Measurements from ENCODE around the gene NR2F1-AS1.
"Not testable (repeated sequence)": the region's sequence is repeated elsewhere in the genome, so short reads cannot be mapped to it uniquely, and the experiment has no call there.

The NR2F1-AS1 gene

DNA sequence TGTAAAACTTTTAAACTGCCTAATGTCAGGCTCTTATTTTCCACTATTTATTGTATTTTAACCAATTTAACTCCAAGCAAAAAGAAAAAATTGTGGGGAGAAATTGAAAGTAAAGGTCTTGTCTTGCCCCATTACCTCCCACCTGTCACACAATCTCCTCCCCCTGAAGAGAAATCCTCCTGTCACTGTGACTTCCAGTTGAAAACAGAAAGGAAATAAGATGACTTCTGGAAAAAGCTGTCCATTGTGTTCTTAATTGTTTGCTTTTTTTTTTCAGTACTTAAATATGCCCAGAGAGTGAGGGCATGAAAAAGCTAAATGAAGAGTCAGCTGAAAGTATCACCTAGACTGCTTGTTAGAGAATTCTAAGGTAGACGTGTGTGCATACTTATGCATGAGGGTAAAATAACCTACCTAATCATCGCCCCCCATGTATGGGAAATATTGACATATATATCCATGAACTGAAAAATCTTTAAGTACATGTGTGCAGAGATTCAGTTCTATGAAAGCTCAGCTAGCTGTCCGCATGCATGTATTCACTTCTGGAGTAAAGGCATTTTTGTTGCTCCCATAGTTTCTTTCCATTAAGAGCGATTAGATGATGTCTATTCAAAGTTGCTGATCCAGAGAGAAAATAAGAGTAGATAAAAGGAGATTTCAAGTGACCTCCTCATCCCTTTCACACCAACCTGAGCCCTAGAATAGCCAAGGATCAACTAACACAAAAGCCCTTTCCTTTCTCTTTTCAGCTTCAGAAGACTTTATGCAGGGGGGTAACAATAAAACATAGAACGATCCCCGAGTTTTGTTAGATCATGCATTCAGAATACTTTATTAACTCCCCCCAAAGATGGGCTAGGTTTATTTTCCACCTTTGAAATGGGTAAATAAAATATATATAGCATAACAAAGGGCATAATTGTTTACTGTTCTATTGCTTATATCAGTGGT lies 5.3 kb downstream of the NR2F1-AS1 start:
- no peak for DNase-seq

DNA sequence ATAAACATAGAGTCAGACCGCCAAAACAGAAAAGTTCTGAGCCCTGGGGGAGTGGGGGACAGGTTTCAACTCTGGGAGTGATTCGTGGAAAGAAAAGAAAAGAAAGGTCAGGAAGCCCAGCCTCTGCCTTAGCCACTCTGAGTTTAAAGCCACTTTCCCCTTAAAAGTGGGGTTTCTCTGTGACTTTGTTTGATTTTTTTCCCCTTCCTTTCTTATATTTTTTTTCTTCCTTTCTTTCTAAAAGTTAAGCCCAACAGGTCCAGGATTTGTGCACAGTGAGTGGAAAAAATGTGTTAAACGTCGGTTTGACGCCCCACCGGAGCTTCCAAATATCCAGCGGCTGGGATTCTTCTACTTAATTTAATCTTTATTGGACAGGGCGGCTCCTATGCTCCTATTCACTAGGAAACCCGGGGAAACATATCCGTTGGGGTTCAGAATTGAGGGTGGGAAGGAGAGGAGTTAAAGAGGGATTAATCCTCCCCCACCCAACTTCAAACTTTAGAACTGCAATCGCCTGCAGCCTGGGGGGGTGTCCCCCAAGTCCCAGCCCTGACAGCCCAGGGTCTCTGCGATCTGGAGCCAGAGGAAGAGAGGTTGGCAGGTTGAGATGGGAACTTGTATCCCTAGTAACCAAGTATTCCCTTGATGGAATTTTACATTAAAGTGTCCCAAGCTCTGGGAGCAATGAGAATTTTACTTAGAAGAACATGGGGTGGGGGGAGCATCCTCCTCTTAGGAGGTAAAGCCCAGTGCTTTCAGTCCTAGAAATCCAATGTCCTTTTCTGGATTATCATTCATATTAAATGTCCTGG lies 6.3 kb downstream of the NR2F1-AS1 start:
- no peak for DNase-seq

DNA sequence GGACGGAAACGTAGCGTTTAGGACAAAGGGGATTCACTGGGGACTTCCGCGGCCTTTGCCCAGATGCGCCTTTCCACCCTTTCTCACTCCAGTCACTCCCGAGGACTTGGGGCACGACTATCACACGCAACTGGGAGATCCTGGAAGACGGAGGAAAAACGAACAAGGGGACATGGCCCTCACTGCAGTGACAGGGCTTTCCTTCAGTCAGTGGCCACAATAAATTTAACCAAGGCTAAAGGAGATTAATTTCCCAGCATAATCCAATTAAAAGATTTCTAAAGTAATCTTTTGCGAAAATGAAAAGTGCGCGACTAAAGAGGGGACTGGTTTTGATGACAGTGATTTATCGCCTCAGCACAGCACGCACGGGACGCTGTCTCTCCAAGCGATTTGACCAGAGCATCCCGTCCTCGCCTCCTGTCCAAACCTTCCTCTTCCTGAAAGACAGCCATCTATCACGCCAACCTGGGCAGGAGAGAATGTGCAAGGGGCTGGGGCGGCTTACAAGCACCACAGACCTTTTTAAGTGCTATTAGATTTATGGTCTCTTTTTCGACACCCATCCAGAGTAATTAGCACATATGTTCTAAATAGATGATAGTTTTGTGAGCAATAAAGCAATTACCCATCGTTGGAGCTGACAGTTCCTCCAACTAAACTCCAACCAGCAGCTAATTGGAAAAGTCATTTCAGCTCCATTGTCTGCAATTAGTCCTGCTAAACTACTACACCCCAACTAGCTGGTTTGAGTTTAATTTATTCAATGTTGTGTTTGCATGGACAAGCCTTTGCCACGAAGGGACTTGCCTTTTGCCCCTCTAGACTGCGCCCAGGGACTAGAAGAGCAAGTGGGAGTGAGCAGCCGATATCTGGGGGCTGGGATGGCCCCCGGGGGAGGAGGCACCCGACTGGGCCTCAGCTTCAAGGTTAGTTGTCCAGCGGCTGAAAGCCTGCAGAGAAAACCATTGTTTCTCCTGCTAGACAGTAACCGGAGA lies 7.4 kb downstream of the NR2F1-AS1 start:
- no peak for DNase-seq

DNA sequence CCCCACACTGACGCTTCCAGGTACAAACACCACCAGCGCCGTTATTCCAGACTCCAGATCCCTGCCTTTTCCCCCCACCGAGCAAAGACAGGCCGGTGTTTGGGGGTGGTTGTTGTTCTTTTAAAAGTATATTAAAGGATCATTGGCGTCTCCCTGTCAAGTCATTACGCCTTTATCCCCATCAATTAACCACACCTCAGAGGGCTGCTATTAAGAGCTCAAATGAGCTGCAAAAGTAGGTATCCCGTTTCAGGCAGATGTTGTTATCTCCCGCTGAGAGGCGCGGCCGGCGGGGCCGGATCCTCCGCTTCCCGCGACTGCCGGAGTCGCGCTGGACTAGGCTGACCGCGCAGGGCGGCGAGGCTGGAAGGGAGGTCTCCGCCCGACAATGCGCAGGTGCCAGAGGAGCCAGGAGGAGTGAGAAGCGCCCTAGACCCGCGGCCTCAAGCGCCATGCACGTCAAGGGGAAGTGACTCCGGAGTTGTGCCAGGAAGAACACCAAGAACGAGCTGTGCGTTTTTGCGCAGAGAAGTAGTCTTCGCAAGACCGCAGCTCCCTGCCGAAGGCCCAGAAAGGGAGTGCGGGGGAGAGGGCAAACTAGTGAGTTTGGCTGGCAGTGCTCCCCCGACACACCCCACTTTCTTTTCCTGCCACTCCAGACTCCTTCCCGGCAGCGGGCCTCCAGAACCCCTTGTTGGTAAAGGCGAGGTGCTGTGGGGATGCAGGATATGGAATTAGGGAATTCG lies 8.2 kb downstream of the NR2F1-AS1 start:
- no peak for DNase-seq

DNA sequence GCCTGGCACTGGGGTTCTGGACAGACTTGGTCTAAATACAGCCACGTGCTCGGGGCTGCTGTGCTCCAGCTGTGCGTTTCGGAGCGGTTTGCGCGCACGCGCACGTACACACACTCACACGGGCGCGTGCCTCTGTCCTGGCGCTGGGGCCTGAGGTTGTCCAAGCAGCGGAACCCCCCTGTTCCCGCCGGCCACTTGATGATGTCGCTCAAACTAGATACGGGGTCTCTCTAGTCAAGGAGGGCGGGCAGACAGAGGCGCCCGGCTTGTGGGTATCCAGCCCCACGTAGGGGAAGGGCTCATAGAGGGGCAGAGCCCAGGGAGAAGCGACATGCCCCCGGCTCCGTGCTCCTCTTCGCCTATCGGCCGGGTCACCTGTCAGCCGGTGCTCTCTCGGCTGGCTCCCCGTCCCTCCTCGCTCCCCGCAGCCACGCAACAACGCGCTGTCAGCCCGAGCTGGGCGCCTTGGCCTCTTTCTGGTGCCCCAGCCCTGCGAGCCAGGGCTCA lies 8.9 kb downstream of the NR2F1-AS1 start:
- DNase-seq, result no peak

DNA sequence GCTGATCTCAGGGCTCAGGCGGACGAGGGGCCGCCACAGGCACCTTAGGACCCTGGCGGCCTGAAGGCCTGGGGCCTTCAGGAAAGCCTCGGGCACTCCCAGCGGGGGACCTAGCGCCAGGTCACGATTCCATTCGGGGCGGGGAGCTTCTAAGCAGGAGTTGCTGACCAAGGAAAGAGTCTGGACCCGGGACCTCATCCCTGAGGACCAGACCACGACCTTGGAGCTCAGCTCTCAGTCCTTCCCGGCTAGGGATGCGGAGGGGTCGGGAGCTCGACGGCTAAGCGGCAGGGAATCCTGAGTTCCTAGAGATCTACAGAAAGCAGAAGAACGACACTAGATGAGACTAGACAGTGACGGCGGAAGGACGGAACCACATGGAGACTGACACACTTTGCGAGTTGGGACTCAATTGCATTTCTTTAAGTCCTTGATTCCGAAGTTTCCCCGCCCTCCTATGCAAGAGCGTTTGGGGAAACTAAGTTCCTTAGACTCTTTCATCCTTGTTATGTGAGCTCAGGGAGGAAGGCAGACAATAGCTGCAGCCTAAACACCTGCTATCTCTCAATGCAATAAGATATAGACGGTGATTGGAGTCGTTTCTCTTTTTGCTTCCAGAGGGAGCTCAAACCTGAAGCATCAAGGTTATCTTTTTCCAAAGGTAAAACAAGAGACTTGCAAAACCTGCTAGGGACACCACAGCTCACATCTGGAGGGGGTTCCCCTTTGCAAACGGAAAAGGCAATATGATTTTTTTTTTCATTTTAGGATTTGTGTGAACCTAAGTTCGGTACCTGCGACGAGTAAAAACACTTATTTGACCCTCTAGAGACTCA lies 9.7 kb downstream of the NR2F1-AS1 start:
- DNase-seq, result no peak

DNA sequence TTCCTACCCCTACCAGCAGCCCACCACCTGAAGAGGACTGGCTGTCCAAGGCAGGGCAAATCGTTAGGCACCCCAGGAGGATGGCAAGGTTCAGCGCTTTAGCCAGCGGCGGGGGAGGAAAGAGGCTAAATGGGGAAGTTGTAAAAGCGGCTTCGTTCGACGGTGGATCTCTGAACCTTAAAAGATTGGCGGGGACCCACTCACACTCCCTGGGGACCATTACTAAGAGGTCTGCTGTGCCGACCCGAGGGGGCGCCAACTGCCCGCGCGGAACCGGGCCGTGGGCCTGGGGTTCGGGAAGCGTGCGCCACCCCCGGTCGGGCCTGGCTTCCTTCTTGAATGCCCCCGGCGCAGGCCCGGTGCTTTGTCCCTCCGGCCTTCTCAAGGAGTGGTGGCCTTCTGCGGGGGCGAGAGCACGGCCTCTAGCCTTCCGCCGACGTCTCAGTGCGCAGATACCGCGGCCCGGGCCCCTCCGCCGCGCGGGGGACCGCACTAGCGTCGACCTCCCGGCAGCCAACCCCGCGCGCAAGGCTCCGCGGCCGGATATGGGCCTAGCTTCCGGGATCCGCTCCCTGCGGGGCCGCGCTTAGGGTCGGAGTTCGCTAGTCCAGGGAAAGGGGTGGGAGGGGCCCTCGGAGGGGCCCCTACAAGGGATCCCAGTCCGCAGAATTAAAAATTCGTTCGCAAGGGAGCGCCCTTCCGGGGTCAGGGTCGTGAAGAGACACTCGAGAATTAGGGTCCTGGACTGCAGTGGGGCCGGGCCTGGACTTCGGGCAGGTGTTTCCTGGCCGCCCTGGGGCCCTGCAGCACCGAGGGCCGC lies 10.5 kb downstream of the NR2F1-AS1 start:
- DNase-seq, result no peak

DNA sequence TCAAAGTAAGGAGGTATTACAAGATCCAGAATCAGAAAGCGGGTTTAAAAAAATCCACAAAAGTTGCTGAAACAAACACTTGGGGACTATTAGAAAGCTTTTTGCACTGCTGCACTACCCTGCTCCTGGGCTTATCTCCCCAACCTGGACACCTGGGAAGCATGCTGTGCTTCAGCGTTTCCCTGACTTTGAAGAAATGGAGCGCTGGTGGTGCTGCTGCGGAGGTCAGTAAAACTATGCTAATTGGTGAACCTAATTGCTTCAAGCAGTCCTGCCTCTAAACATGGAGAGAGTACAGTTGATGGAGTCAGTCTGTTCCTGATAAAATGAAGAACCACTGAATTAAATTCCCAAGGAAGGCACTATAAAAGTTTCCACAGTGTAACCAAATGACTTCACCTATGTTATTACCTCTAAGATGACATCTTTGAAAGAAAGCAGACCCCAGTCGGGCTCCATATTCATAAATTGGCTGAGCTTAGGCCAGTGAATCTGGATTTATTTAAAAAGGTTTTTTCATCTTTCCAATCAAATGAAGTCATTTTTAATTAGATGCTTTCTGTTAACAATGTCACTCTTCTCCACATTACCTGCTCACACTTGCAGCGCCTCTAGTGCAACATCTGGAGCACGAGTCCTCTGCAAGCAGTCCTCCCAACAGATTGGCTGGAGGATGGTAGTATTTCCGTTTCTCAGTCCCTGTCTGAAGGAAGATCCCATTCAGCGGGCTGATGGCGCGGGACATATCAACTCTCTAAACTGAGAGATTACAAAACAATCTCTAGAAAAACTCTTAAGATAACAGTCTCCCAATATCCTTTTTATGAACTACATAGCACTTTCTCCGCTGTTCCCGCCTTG lies 11.5 kb downstream of the NR2F1-AS1 start:
- no peak for DNase-seq

DNA sequence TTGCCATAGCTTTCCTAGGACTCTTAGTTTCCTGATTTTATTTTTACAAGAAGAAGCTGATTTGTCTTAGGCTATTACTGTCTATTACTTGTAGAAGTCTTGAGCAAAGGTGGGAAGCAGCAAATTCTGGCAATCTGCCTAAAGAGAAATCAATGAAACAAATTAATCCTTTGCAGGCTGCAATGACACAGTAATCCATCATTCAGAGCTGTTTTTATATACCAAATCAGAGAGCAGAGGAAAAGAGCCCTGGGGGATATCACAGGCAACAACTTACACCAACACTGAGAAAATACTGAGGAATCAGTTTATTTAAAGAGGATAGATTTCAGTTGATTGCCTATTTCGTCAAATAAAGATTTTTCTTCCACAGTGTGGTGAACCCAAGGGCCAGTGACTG lies 13.6 kb downstream of the NR2F1-AS1 start:
- no peak for DNase-seq

DNA sequence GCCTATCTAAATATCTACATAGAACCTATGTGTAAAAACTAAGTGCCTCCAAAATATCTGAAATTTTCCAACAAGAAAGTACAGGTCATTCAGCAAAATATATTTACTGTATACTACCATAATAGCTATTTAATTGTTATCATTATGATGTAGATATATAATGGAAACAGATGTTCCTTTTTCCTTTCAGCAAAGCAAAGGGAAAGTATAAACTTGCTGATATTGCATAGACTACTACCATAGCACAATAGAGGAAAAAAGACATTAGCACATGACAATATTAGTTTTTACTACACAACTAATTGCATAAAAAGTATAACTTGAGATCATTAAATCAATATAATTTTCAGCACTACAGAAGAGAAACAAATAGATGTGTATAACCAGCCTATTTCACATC lies 14.9 kb downstream of the NR2F1-AS1 start:
- no peak for DNase-seq

DNA sequence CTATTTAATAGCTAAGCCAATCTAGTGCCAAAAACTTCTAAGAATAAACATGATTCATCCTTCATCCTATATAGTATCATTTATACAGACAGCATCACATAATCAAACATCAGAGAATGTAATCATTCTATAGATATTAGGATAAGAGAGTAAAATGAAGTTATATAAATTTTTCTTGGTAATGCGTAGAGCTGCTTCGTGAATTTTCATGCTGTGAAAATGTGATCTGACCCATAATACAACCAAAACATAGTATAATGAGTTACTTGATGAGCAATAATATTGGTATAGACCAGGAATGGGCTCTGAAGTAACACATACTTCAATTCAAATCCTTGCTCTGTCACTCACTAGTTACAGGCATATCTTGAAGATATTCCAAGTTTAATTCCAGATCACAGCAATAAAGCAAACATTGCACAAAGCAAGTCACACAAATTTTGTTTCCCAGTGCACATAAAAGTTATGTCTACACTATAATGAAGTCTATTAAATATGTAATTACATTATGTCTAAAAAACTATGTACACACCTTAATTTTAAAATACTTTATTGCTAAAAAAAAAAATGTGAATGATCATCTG lies 23.9 kb downstream of the NR2F1-AS1 start:
- no peak for DNase-seq

DNA sequence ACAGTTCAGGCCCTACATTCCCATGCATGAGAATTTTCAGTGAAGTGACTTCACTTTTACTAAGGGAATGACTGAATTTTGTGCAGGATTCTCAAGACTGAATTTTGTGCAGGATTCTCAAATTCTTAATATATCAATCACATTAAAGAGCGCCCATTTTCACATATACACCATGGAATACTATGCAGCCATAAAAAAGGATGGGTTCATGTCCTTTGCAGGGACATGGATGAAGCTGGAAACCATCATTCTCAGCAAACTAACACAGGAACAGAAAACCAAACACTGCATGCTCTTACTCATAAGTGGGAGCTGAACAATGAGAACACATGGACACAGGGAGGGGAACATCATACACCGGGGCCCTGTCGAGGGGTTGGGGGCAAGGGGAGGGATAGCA lies 31.4 kb downstream of the NR2F1-AS1 start:
- DNase-seq, result not testable (repeated sequence)

DNA sequence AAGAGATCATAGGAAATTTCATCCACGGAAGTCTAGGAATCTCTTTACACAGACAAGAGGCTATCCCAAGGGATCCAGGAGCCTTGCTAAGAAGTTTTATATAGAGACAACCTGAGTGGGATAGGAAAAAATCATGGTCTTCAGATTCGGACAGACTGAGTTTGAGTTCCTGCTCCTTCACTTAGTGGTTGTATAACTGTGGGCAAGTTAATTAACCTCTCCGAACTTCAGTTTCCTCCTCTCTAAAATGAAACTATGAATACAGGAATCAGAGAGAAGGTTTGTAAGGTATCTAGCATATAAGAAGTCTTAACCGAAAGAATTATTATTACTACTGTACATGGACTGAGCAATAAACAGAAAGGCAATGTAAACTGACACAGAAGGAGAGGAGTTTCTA lies 35.1 kb downstream of the NR2F1-AS1 start:
- DNase-seq, result no peak

DNA sequence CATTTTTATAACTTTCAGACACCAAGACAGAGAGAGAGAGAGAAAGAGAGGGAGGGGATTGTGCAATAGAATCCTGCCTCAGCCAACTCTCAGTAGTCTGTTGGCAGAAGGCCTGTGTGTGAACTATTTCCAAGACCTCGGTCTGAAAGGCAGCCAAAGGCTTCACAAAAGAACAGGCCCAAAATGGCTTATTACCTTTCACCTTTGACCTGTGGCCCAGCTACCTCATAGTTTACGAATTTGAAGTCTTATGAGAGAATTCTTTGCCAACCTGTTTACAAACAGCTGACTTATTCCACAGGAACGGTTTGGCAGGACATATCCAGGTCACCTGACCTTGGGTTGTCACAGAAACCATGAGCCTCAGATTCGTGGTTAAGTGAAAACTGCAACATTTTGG lies 48.6 kb downstream of the NR2F1-AS1 start:
- peak; percentile 18 for DNase-seq

DNA sequence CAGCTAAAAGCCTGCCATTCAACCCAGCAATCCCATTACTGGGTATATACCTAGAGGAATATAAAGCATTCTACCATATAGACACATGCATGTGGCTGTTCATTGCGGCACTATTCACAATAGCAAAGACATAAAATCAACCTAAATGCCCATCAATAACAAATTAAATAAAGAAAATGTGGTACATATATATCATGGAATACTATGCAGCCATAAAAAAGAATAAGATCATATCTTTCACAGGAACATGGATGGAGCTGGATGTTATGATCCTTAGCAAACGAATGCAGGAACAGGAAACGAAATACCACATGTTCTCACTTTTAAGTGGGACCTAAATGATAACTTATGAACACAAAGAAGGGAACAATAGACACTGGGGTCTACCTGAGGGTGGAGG lies 59.2 kb downstream of the NR2F1-AS1 start:
- not testable (repeated sequence) for DNase-seq

DNA sequence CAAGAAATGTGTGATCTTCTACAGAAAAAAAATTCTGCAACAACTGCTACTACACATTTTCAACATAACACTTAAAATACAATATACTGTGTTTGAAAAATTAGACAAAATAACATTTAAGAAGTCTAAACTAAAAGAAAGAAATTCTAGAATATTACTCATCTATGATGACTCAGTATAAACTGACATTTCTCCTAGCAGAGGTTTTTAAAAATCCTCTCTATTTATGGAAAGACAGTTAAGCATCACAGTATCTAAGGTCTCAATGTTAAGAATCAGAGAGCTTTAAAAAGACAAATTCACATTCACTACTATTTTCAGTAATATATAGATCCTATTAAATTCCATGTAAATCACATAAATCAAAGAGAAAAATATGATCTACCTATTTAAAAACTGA lies 61.3 kb downstream of the NR2F1-AS1 start:
- DNase-seq, result no peak

DNA sequence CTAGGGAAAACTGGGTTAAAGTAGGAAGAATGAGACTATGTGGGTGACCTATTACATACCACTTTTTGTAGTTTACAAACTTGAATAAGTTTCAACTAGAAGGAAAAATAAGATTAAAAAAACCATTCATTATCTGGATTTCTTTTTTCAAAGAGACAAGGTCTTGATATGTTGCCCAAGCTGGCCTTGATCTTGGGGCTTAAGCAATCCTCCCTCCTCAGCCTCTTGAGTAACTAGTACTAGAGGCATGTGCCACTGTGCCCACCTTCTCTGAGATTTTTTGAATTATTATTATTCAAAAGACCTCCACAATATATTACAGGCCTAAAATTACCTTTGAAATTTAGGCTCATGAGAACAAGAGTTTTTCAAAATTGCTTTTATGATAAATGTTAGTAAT lies 63.2 kb downstream of the NR2F1-AS1 start:
- DNase-seq, result no peak

DNA sequence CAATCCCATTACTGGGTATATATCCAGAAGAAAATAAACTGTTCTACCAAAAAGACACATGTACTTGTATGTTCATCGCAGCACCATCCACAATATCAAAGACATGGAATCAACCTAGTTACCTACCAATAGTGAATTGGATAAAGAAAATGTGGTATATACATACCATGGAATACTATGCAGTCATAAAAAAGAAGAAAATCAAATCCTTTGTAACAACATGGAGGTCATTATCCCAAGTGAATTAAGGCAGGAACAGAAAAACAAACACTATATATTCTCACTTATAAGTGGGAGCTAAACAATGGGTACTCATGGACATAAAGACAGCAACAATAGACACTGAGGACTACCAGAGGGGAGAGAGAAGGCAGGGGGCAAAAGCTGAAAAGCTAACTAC lies 67.7 kb downstream of the NR2F1-AS1 start:
- no peak for DNase-seq
